Neural cell (in vitro differentiated cells): ENCODE data around the gene HOXA1. TPM values are rescaled to one million over a fixed set of nuclear protein-coding genes. Genes with fewer than 3 reads are reported as not detected.

ENCODE experiments used
- H2AFZ ChIP-seq: fragments of 200-600, 300-800 bp; sonication (generic), shearing (Covaris generic); 2 replicates; pipeline ENCODE4 v1.6.0; 2014; ENCODE audit warnings: low read depth, mild to moderate bottlenecking, antibody characterized with exemption, low read length, moderate library complexity
- H3F3A ChIP-seq: fragments of 200-600 bp; shearing (Covaris generic); 2 replicates; pipeline ENCODE4 v1.6.1; 2016; ENCODE audit warnings: mild to moderate bottlenecking, moderate library complexity, mixed read lengths, antibody characterized with exemption, low read length; ENCODE audit not compliant: insufficient read depth, poor library complexity, severe bottlenecking
- H3K27ac ChIP-seq: fragments of 200-600, 300-800 bp; sonication (generic), shearing (Covaris generic); 2 replicates; pipeline ENCODE4 v1.5.1; 2014; ENCODE audit warnings: mild to moderate bottlenecking, low read length, moderate library complexity
- H3K27me3 ChIP-seq: fragments of 300-800, 200-600 bp; sonication (generic), shearing (Covaris generic); 2 replicates; pipeline ENCODE4 v1.6.0; 2014; ENCODE audit warnings: mild to moderate bottlenecking, low read depth, low read length, moderate library complexity; ENCODE audit not compliant: insufficient read depth
- H3K36me3 ChIP-seq: fragments of 300-800, 200-600 bp; sonication (generic), shearing (Covaris generic); 2 replicates; pipeline ENCODE4 v1.5.1; 2014; ENCODE audit warnings: mild to moderate bottlenecking, antibody characterized with exemption, low read length, moderate library complexity; ENCODE audit not compliant: insufficient read depth
- H3K4me2 ChIP-seq: fragments of 300-800, 200-600 bp; sonication (generic), shearing (Covaris generic); 2 replicates; pipeline ENCODE4 v1.6.0; 2014; ENCODE audit warnings: mild to moderate bottlenecking, low read length
- H3K4me3 ChIP-seq: fragments of 300-800, 200-600 bp; sonication (generic), shearing (Covaris generic); 2 replicates; pipeline ENCODE4 v1.5.1; 2014; ENCODE audit warnings: mild to moderate bottlenecking, low read length, moderate library complexity
- H3K79me2 ChIP-seq: fragments of 200-600 bp; shearing (Covaris generic); replicated peaks from 2 replicates; pipeline ENCODE4 v1.6.0; 2014; ENCODE audit warnings: mild to moderate bottlenecking, low read length, moderate library complexity; ENCODE audit not compliant: insufficient read depth
- H3K9ac ChIP-seq: fragments of 300-800, 200-600 bp; sonication (generic), shearing (Covaris generic); 2 replicates; pipeline ENCODE4 v1.6.1; 2016; ENCODE audit warnings: mild to moderate bottlenecking, low read length, mixed read lengths
- H3K9me2 ChIP-seq: fragments of 200-600 bp; shearing (Covaris generic); 2 replicates; pipeline ENCODE4 v1.6.1; 2016; ENCODE audit warnings: mild to moderate bottlenecking, low read length, mixed read lengths; ENCODE audit not compliant: insufficient read depth
- H3K9me3 ChIP-seq: fragments of 200-600, 300-800 bp; sonication (generic), shearing (Covaris generic); 2 replicates; pipeline ENCODE4 v1.6.1; 2016; ENCODE audit warnings: mild to moderate bottlenecking, mixed run types, low read length, moderate library complexity, mixed read lengths
- H4K20me1 ChIP-seq: fragments of 200-600 bp; shearing (Covaris generic); 2 replicates; pipeline ENCODE4 v1.6.1; 2016; ENCODE audit warnings: mild to moderate bottlenecking, mixed run types; ENCODE audit not compliant: insufficient read depth
- EP300 ChIP-seq: fragments of 450-650 bp; conservative IDR thresholded peaks from 2 replicates; pipeline ENCODE4 v1.6.1; 2014; ENCODE audit warnings: antibody characterized with exemption, mild to moderate bottlenecking, moderate library complexity; ENCODE audit not compliant: poor library complexity, severe bottlenecking
- EZH2 ChIP-seq: fragments of 200-600, 300-800 bp; shearing (Covaris generic), sonication (generic); IDR thresholded peaks from 2 replicates; pipeline ENCODE4 v1.6.1; 2014; ENCODE audit warnings: antibody characterized with exemption, low read length, borderline replicate concordance, mild to moderate bottlenecking; ENCODE audit not compliant: insufficient read depth, poor library complexity, severe bottlenecking
- MXI1 ChIP-seq: fragments of 450-650 bp; conservative IDR thresholded peaks from 2 replicates; pipeline ENCODE4 v1.6.1; 2014; ENCODE audit warnings: antibody characterized with exemption, mild to moderate bottlenecking; ENCODE audit not compliant: poor library complexity, severe bottlenecking
- POLR2AphosphoS5 ChIP-seq: IDR thresholded peaks from 2 replicates; pipeline ENCODE4 v1.6.1; 2012
- RAD21 ChIP-seq: fragments of 450-650 bp; conservative IDR thresholded peaks from 2 replicates; pipeline ENCODE4 v1.6.1; 2014; ENCODE audit warnings: antibody characterized with exemption, mild to moderate bottlenecking, moderate library complexity
- SMC3 ChIP-seq: fragments of 450-650 bp; conservative IDR thresholded peaks from 2 replicates; pipeline ENCODE4 v1.6.1; 2014; ENCODE audit warnings: antibody characterized with exemption, mild to moderate bottlenecking, moderate library complexity; ENCODE audit not compliant: poor library complexity
- TAF1 ChIP-seq: IDR thresholded peaks from 2 replicates; pipeline ENCODE4 v1.6.1; 2012; ENCODE audit warnings: low read depth
- polyA plus RNA-seq: library from polyadenylated mRNA; depleted of rRNA; stranded (reverse); fragments of >200 nt; gene quantifications from 2 replicates; pipeline ENCODE4 v1.2.3, GENCODE V29; 2014
- TF ChIP-seq, protein P1 (sequence below): fragments of 450-650 bp; IDR thresholded peaks from 2 replicates; pipeline ENCODE4 v1.5.1; 2014; ENCODE audit warnings: antibody characterized with exemption, mild to moderate bottlenecking, moderate library complexity; ENCODE audit not compliant: poor library complexity, severe bottlenecking
- TF ChIP-seq, protein P2 (sequence below): IDR thresholded peaks from 2 replicates; pipeline ENCODE4 v1.6.1; 2012; ENCODE audit warnings: borderline replicate concordance

HOXA1 gene
- polyA plus RNA-seq, 1 donor from 2014 or later, result not detected

DNA sequence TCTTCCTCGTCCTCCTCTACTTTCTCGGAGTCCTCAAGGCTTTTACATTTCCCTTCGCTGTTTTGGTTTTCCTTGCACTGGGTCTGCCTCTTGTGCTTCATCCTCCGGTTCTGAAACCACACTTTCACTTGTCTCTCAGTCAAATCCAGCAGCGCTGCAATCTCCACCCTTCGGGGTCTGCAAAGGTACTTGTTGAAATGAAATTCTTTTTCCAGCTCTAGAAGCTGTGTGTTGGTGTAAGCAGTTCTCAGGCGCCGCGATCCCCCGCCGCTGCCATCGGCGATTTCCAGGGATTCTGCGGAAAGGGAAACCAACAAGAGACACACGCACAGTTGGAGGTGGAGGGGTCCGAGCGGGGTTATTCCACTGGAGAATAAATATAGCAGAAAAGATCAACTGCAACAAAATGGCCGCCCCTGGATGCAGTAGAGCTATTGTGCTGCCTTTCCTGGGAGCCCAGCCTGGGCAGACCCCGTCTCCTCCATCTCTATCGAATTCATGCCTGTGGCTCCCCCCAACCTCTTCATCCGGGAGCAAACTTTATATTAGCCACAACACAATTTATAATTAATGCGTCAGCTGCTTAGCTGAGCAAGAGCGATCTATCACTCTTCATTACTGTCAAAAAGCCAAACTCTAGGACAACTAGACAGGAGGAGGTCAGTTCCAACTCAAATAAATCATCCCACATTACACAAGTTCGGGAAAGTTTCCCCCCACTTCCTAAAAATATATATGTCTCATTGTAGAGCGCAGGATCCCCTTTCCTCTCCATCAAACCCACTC is 5.6 kb upstream of the HOXA1 start:
- Histone ChIP-seq H3K27ac (no peak overlapping the region), H3K4me3 (no peak overlapping the region), H3K9me2 (no peaks in the 10 kb centered on the region), H3K9me3 (no peaks in the 10 kb centered on the region), H3K79me2 (no peaks in the 10 kb centered on the region), H2AFZ (no peak overlapping the region), H3K36me3 (no peaks in the 10 kb centered on the region), H3K27me3 (peaks cover 100% of the 10 kb centered on the region), H4K20me1 (no peaks in the 10 kb centered on the region), H3F3A (no peaks in the 10 kb centered on the region), H3K4me2 (no peak overlapping the region), H3K9ac (no peak overlapping the region)
- TF ChIP-seq, protein P1, sequence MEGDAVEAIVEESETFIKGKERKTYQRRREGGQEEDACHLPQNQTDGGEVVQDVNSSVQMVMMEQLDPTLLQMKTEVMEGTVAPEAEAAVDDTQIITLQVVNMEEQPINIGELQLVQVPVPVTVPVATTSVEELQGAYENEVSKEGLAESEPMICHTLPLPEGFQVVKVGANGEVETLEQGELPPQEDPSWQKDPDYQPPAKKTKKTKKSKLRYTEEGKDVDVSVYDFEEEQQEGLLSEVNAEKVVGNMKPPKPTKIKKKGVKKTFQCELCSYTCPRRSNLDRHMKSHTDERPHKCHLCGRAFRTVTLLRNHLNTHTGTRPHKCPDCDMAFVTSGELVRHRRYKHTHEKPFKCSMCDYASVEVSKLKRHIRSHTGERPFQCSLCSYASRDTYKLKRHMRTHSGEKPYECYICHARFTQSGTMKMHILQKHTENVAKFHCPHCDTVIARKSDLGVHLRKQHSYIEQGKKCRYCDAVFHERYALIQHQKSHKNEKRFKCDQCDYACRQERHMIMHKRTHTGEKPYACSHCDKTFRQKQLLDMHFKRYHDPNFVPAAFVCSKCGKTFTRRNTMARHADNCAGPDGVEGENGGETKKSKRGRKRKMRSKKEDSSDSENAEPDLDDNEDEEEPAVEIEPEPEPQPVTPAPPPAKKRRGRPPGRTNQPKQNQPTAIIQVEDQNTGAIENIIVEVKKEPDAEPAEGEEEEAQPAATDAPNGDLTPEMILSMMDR, result no peak
- TF ChIP-seq TAF1 (no peak), EP300 (no peak), SMC3 (no peak), POLR2AphosphoS5 (no peak), RAD21 (no peak), MXI1 (no peak), EZH2 (no peak)
- TF ChIP-seq, protein P2, sequence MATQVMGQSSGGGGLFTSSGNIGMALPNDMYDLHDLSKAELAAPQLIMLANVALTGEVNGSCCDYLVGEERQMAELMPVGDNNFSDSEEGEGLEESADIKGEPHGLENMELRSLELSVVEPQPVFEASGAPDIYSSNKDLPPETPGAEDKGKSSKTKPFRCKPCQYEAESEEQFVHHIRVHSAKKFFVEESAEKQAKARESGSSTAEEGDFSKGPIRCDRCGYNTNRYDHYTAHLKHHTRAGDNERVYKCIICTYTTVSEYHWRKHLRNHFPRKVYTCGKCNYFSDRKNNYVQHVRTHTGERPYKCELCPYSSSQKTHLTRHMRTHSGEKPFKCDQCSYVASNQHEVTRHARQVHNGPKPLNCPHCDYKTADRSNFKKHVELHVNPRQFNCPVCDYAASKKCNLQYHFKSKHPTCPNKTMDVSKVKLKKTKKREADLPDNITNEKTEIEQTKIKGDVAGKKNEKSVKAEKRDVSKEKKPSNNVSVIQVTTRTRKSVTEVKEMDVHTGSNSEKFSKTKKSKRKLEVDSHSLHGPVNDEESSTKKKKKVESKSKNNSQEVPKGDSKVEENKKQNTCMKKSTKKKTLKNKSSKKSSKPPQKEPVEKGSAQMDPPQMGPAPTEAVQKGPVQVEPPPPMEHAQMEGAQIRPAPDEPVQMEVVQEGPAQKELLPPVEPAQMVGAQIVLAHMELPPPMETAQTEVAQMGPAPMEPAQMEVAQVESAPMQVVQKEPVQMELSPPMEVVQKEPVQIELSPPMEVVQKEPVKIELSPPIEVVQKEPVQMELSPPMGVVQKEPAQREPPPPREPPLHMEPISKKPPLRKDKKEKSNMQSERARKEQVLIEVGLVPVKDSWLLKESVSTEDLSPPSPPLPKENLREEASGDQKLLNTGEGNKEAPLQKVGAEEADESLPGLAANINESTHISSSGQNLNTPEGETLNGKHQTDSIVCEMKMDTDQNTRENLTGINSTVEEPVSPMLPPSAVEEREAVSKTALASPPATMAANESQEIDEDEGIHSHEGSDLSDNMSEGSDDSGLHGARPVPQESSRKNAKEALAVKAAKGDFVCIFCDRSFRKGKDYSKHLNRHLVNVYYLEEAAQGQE, result no peak

GRCh38 chr7:27100694-27101170 is 4.9 kb upstream of the HOXA1 start:
- H3K27ac ChIP-seq, result no peak overlapping the region
- no peaks in the 10 kb centered on the region for H3K9me3 ChIP-seq
- TF ChIP-seq EZH2, result no peak
- TF ChIP-seq EP300, result no peak
- TF ChIP-seq RAD21, result no peak
- TF ChIP-seq, protein P2, result no peak
- TF ChIP-seq TAF1, result no peak
- no peaks in the 10 kb centered on the region for H3K79me2 ChIP-seq
- H3K4me2 ChIP-seq, result no peak overlapping the region
- no peak overlapping the region for H3K4me3 ChIP-seq
- no peak overlapping the region for H3K9ac ChIP-seq
- H2AFZ ChIP-seq, result no peak overlapping the region
- H3K9me2 ChIP-seq, result no peaks in the 10 kb centered on the region
- peaks cover 100% of the 10 kb centered on the region for H3K27me3 ChIP-seq
- H3K36me3 ChIP-seq, result no peaks in the 10 kb centered on the region
- no peaks in the 10 kb centered on the region for H3F3A ChIP-seq
- no peaks in the 10 kb centered on the region for H4K20me1 ChIP-seq
